ENCODE measurements around the gene SSTR3.
"Not testable (repeated sequence)": the region's sequence is repeated elsewhere in the genome, so short reads cannot be mapped to it uniquely, and the experiment has no call there.

The SSTR3 gene

DNA sequence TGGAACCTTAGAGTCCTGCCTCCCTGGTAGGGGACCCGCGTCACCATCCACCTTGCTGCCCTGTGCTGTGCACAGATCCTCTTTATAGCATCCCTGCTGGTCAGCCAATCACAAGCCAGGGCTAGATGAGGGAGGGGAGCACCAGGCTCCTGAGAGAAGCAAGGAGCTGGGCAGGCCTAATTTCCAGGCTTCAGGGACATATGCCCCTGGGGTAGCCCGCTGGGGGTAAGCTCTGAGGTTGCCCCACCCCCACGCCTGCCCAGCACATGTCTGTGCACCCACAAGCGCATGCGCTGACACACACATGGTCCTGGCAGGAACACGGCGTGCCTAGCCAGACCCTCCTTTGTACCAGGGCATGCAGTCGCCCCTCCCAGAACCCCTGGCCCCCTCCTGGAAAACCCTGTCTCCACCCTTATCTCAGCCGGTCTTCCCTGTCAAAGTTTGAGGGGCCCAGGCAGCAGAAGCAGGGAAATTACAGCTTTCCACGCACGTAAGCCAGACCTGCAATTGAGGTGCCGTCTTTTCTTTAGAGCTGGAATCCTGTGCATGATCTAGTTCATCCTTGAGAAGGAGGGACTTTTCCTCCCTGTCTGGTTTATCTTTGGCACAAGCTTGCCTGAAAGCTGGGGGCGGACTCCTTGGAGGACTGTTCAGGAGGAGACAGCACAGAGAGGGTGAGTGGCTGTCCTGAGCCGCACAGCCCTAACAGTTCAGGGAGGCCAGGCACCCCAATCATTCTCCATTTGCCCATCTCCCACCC lies 2.1 kb downstream of the SSTR3 start:
- DNase-seq (ENCODE audit: low read depth), result no peak

DNA sequence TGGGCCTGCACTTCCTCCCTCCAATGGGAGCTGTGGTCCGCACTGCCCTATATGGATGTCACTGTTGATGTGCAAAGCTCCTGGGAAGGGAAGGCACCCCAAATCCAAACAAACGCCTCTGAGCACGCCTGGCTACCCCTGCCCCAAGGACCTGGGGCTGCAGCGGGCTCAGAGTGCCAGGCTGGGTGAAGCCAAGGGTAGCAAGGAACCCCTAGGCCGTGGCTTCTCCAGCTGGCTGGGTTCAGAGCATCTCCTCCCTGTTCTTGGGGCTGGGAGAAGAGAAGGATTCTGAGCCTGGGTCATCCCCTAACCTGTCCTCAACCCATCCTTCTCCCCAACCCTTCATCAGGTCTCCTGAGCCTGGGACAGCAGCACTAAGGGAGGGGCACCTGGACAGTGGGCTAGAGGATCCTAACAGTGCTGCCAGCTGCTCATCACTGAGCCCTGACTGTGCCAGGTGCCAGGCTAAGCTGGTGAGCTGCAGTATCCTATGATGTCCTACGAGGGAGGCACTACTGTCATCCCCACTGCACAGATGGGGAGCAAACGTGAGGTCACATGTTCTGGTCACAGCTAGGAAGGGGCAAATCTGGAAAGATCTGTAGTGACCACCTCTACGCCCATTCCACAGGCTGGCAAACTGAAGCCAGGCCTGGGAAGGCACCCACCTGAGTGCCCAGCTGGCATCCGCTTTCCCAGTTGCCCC lies 3.0 kb downstream of the SSTR3 start:
- DNase-seq (ENCODE audit: low read depth), result no peak

DNA sequence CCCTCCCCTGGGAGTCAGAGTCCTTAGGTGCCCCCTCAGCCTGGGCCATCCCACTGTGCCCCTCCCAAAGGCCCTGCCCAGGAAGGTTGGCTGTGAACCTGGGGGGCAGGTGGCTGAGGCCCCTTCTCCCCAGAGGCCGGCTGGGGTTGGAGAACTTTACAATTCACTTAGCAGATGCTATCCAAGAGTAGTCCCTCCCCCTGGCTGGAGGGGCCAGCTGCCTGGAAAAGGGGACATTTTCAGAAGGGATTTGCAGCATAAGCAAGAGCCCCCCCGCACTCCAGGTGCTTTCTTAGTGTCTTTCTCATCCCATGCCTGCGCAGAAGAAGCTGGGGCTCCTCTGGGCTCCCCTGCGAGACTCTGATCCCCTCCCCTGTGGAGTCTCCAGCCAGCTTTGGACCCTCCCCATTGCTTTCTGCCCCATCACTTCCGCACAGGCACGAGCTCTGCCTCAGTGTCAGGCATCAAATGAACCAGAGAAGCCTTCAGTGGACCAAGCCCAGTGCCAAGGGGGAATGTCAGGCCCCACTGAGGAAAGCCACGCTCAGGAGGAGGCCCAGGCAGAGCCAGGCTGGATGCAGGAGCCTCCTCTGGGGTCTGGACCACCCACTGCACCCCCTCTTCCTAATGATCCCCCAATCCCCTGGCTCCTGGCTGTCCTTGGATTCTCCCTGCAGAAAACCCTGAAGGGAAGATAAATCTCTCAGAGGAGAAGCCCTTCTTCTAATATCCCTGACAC lies 3.7 kb downstream of the SSTR3 start:
- no peak for DNase-seq (ENCODE audit: low read depth)

DNA sequence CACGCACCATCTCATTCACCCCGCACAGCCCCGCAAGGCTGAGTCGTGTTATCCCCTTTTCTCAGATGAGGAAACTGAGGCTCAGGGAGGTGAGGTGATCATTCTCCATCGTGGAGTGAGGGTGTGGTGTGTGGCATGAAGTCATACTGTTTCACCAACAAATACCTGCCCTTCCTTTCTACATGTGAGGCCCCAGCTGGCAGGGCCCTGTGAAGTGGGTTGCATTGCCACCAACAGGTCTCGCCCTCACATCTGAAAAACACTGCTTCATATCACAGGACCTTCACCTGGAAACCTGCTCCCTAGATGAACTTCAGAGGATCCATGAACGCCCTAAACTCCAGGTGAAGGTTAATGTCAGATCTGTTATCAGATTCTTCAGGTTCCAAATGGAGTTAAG lies 4.3 kb downstream of the SSTR3 start:
- no peak for DNase-seq (ENCODE audit: low read depth)

- no peak for DNase-seq (ENCODE audit: low read depth)
Observed at GRCh38 chr22:37206841-37207821, 5.1 kb downstream of the SSTR3 start.

DNA sequence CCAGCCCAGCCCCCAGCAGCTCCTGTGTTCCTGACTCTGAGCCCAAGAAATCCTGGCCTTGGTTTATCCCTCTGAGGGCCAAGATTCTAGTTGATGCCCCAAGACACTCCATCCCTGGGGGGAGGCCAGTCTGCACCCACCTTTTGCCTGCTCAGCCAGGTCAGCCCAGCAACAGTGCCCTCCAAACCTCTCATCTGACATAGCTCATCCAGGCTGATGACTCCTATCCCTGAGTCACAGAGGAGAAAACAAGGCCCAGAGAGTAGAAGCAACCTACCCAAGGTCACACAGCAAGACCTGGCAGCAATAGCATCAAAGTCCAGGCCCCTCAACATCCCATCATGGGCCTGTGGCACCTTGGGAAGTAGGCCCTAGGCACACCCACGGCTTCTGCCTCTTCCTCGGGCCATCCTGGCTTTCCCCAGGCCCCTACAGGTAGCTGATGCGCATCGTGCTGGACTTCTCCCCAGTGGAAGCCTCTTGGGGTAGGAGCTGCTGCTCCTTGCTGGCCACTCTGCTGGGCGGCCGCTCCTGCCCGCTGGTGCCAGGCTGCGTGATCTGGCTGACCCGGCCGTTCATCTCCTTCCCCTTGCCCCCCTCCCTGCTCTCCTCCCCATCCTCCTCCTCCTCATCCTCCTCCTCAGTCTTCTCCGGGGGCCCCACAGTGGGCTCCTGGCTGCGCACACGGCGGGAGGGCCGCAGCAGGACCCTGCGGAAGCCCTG lies 6.0 kb downstream of the SSTR3 start:
- DNase-seq (ENCODE audit: low read depth), result no peak

DNA sequence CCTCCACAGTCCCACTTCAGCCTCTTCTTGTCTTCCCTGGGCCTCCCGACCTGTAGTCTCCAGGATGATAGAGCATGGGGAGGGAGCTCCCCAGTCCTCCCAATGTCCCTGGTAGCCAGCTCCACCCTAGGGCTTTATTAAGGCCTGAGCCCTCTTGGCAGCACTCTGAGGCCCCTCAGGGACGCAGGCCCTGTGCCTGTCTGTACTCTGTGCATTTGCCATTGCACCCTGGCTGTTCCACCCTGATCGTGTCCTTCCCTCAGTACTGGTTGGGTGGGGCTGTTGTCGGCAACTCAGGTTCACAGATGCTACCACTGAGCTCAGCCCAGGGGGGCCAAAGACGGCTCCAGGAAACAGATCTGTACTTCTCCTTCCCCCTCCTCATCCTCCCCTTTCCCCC lies 7.2 kb downstream of the SSTR3 start:
- DNase-seq (ENCODE audit: low read depth), result no peak

DNA sequence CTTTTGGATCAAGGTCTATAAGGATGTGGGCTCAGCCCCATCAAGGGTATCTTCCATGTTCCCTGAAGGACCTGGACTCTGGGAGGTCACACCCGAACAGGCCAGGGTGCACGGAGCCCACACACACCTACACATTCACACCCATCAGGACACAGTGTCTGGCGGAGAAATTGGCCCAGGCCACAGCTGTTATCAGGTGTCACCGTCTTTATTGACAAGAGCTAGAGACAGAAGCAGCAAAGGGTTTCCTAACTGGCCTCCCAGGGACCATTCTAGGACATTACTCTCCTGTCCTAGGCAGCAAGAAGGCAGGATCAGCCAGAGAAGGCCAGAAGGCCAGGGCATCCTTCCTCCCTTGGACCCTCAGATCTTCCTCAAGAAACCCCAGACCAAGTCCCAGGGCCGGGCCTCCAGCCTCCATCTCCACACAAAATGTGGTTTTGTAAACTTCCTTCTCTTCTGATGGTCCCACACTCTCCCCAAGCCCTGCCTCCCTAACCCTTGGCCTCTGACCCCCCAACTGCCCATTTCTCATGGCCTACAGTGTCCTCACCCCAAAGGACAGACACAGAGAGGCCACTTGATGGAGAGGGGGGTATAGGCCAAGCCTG lies 8.1 kb downstream of the SSTR3 start:
- DNase-seq (ENCODE audit: low read depth), result no peak

DNA sequence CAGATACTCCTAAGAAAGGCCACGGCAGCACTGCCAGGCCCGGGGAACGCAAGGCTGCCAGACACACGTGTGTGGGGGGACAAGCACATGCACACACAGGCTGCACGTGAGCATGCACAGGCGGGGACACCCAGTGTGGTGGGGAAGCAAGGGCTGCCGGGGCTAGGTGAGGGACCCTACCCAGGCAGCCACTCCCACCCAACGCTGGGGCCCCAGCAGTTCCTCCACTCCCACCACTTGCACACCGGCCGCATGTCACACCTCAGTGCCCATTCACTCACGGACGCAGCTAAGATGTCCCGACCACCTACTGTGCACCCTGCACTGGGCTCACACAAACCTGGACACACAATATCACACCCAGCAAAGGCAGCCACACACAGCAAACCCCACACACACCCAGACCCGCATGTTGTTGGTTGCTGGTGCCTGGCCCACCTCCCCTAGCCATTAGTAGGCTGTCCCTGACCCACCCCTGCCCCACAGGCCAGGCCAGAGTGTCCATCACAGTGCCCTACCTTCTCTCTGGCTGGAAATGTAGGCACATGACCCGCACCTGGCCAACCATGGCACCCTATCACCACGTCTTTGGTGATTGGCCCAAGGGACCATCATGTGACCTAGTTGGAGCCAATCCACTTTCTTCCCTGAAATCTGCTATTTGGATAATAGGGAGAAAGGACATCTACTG lies 8.8 kb downstream of the SSTR3 start:
- DNase-seq (ENCODE audit: low read depth), result no peak

DNA sequence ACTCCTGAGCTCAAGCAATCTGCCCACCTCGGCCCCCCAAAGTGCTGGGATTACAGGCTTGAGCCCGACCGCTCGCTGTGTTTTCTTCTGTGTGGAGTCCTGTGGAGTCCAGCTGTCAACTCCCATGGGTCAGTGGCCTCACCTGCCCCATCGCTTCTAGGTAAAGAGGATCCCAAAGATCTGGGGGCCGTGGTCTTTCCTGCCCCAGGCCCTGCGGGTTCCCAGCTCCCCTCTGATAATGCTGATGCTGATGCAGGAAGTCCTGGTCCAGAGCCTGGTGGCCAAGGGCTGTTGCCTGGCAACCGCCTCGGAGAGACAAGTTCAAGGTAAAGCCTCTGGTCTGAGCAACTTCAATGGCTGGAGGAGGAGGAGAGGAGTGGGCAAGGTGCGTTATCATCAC lies 9.6 kb downstream of the SSTR3 start:
- no peak for DNase-seq (ENCODE audit: low read depth)

- DNase-seq (ENCODE audit: low read depth), result no peak
Observed at GRCh38 chr22:37202001-37202555, 10.2 kb downstream of the SSTR3 start.

DNA sequence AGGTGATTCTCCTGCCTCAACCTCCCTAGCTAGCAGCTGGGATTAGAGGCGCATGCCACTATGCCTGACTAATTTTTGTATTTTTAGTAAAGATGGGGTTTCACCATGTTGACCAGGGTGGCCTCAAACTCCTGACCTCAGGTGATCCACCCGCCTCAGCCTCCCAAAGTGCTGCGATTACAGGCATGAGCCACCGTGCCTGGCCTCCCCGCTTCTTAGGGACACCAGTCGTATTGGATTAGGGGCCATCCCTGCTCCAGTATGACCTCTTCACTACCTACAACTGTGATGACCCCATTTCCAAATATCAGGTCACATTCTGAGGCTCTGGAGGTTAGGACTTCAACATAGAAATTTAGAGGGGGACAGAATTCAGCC lies 10.8 kb downstream of the SSTR3 start:
- DNase-seq (ENCODE audit: low read depth), result not testable (repeated sequence)

DNA sequence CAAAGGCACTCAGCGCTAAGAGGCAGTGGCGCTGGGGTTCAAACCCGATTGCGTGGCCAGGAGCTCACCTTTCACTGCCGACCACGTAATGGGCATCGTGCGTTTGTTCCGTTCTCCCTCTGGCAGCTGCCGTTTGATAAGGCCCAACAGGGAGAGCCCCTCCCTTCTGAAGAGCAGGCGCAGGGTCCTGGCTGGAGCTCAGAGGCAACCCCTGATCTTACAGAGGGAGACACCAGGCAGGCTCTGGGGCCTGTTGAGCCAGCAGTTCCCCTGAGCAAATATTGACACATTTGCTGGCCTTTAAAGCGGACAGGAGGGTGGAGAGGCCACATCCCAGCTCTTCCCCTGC lies 12.5 kb downstream of the SSTR3 start:
- no peak for DNase-seq (ENCODE audit: low read depth)

- DNase-seq (ENCODE audit: low read depth), result peak; percentile 97
Observed at GRCh38 chr22:37199103-37199759, 13.0 kb downstream of the SSTR3 start.

DNA sequence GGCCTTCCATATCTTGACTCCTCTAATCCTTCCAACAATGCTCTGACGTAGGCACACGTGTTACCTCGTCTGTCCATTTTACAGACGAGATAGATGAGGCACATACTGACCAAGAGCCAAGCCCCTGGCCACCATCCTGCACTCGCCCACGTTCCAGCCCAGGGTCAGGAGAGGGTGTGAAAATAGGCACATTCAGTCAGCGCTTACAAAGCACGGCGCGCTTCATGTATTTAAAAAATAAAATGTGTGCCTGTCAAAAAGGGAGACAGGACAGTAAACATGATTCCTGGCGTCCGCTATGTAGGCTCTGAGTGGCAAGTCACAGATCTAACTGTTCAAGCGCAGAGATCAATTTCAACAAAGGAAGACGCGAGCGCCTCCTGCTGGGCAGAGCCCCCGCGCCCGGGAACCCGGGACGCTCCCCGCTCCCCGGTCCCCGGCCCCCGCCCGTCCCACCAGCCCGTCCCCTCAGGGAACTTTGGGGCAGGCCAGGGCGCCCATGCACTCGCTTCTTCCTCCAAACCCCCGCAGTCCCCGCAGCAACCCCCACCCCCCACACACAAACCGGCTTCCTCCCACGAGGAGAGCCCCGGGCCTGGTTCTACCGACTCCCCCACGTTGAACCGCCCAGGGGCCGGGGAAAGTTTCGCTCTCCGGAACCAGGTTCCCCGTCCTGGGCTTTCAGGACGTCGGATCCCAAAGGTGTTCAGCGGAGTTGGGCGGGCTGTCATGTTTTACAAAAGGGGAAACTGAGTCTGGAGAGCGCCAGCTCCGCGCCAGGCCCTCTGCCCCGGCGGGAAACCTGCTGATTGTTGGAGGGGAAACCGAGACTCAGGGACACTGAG lies 13.8 kb downstream of the SSTR3 start:
- DNase-seq (ENCODE audit: low read depth), result peak; percentile 45

GRCh38 chr22:37197451-37198257 lies 14.6 kb downstream of the SSTR3 start:
- DNase-seq (ENCODE audit: low read depth), result no peak

Data from fibroblast of the conjunctiva (primary cell).